ENCODE data around the gene FLRT1.

The FLRT1 gene

GRCh38 chr11:64074239-64074638 lies 38.5 kb downstream of the FLRT1 start:
- TF ChIP-seq TAF1 (IDR thresholded peaks at IDR 0.05; ENCODE audit: borderline replicate concordance, low read depth, low read length) (no peak), POLR2A (IDR thresholded peaks at IDR 0.05; ENCODE audit: low read depth, low read length) (no peak), POLR2AphosphoS5 (IDR thresholded peaks at IDR 0.05; ENCODE audit: low read depth, low read length) (no peak)
- FAIRE-seq = no peak
- no peak for DNase-seq (ENCODE audit: insufficient read length)

- DNase-seq (ENCODE audit: insufficient read length) (no peak), FAIRE-seq (no peak)
- no peak for TF ChIP-seq TAF1 (IDR thresholded peaks at IDR 0.05; ENCODE audit: borderline replicate concordance, low read depth, low read length)
- no peak for TF ChIP-seq POLR2A (IDR thresholded peaks at IDR 0.05; ENCODE audit: low read depth, low read length)
- TF ChIP-seq POLR2AphosphoS5 (IDR thresholded peaks at IDR 0.05; ENCODE audit: low read depth, low read length) = no peak
Measured at GRCh38 chr11:64076758-64077157, 41.0 kb downstream of the FLRT1 start.

- no peak for TF ChIP-seq POLR2A (IDR thresholded peaks at IDR 0.05; ENCODE audit: low read depth, low read length)
- TF ChIP-seq POLR2AphosphoS5 (IDR thresholded peaks at IDR 0.05; ENCODE audit: low read depth, low read length) = no peak
- TF ChIP-seq TAF1 (IDR thresholded peaks at IDR 0.05; ENCODE audit: borderline replicate concordance, low read depth, low read length) = no peak
- DNase-seq (ENCODE audit: insufficient read length) = no peak
- FAIRE-seq = no peak
Measured at GRCh38 chr11:64077607-64078006, 41.9 kb downstream of the FLRT1 start.

- no peak for DNase-seq (ENCODE audit: insufficient read length)
- TF ChIP-seq POLR2A (IDR thresholded peaks at IDR 0.05; ENCODE audit: low read depth, low read length) = no peak
- no peak for TF ChIP-seq POLR2AphosphoS5 (IDR thresholded peaks at IDR 0.05; ENCODE audit: low read depth, low read length)
- TF ChIP-seq TAF1 (IDR thresholded peaks at IDR 0.05; ENCODE audit: borderline replicate concordance, low read depth, low read length) = no peak
- FAIRE-seq = no peak
Measured at GRCh38 chr11:64078284-64078683, 42.6 kb downstream of the FLRT1 start.

GRCh38 chr11:64078905-64079304 lies 43.2 kb downstream of the FLRT1 start:
- TF ChIP-seq POLR2A (IDR thresholded peaks at IDR 0.05; ENCODE audit: low read depth, low read length) (no peak), TAF1 (IDR thresholded peaks at IDR 0.05; ENCODE audit: borderline replicate concordance, low read depth, low read length) (no peak), POLR2AphosphoS5 (IDR thresholded peaks at IDR 0.05; ENCODE audit: low read depth, low read length) (no peak)
- FAIRE-seq = no peak

GRCh38 chr11:64080390-64080789 lies 44.7 kb downstream of the FLRT1 start:
- no peak for TF ChIP-seq POLR2A (IDR thresholded peaks at IDR 0.05; ENCODE audit: low read depth, low read length)
- TF ChIP-seq POLR2AphosphoS5 (IDR thresholded peaks at IDR 0.05; ENCODE audit: low read depth, low read length) = no peak
- no peak for TF ChIP-seq TAF1 (IDR thresholded peaks at IDR 0.05; ENCODE audit: borderline replicate concordance, low read depth, low read length)
- DNase-seq (ENCODE audit: insufficient read length) (no peak), FAIRE-seq (no peak)

More at GRCh38 chr11:64078905-64079304, 43.2 kb downstream of the FLRT1 start:
- no peak for DNase-seq (ENCODE audit: insufficient read length)

- no peak for FAIRE-seq
- TF ChIP-seq POLR2AphosphoS5 (IDR thresholded peaks at IDR 0.05; ENCODE audit: low read depth, low read length) = no peak
- TF ChIP-seq POLR2A (IDR thresholded peaks at IDR 0.05; ENCODE audit: low read depth, low read length) = no peak
- TF ChIP-seq TAF1 (IDR thresholded peaks at IDR 0.05; ENCODE audit: borderline replicate concordance, low read depth, low read length) = no peak
- DNase-seq (ENCODE audit: insufficient read length) = no peak
Measured at GRCh38 chr11:64081745-64082442, 46.2 kb downstream of the FLRT1 start.

GRCh38 chr11:64083398-64084080 lies 47.8 kb downstream of the FLRT1 start:
- no peak for FAIRE-seq

GRCh38 chr11:64084146-64084950 lies 48.6 kb downstream of the FLRT1 start:
- DNase-seq (ENCODE audit: insufficient read length) (no peak), FAIRE-seq (no peak)
- TF ChIP-seq POLR2A (IDR thresholded peaks at IDR 0.05; ENCODE audit: low read depth, low read length) (no peak), POLR2AphosphoS5 (IDR thresholded peaks at IDR 0.05; ENCODE audit: low read depth, low read length) (no peak), TAF1 (IDR thresholded peaks at IDR 0.05; ENCODE audit: borderline replicate concordance, low read depth, low read length) (no peak)

More at GRCh38 chr11:64083398-64084080, 47.8 kb downstream of the FLRT1 start:
- TF ChIP-seq TAF1 (IDR thresholded peaks at IDR 0.05; ENCODE audit: borderline replicate concordance, low read depth, low read length) = no peak
- TF ChIP-seq POLR2A (IDR thresholded peaks at IDR 0.05; ENCODE audit: low read depth, low read length) = no peak
- no peak for TF ChIP-seq POLR2AphosphoS5 (IDR thresholded peaks at IDR 0.05; ENCODE audit: low read depth, low read length)
- DNase-seq (ENCODE audit: insufficient read length) = no peak

- no peak for TF ChIP-seq POLR2A (IDR thresholded peaks at IDR 0.05; ENCODE audit: low read depth, low read length)
- TF ChIP-seq TAF1 (IDR thresholded peaks at IDR 0.05; ENCODE audit: borderline replicate concordance, low read depth, low read length) = no peak
- TF ChIP-seq POLR2AphosphoS5 (IDR thresholded peaks at IDR 0.05; ENCODE audit: low read depth, low read length) = no peak
- no peak for FAIRE-seq
- no peak for DNase-seq (ENCODE audit: insufficient read length)
Measured at GRCh38 chr11:64084951-64085710, 49.4 kb downstream of the FLRT1 start.
